NT2/D1 (cell line): ENCODE data around the gene PAK1.
A peak's percentile ranks its signal among the peaks of the same experiment; 100 is the strongest.

ENCODE experiments used
- DNase-seq: peaks from one replicate; pipeline ENCODE4 v3.0.0-alpha.2; 2011; ENCODE audit warnings: low read depth, low spot score
- H3K27me3 ChIP-seq: 2 replicates; pipeline ENCODE4 v1.6.0; 2011; ENCODE audit warnings: mild to moderate bottlenecking; ENCODE audit not compliant: insufficient read length, insufficient read depth
- H3K36me3 ChIP-seq: 2 replicates; pipeline ENCODE4 v1.6.1; 2011; ENCODE audit warnings: mild to moderate bottlenecking, low read length, mixed read lengths; ENCODE audit not compliant: insufficient read depth, insufficient read length
- H3K4me1 ChIP-seq: 2 replicates; pipeline ENCODE4 v1.5.1; 2011; ENCODE audit not compliant: insufficient read depth, insufficient read length
- H3K4me3 ChIP-seq: 2 replicates; pipeline ENCODE4 v1.5.1; 2011; ENCODE audit warnings: low read depth; ENCODE audit not compliant: insufficient read length
- H3K9ac ChIP-seq: 2 replicates; pipeline ENCODE4 v1.6.0; 2011; ENCODE audit warnings: low read depth; ENCODE audit not compliant: insufficient read length
- H3K9me3 ChIP-seq: 2 replicates; pipeline ENCODE4 v1.5.1; 2011; ENCODE audit warnings: mild to moderate bottlenecking, low read length; ENCODE audit not compliant: insufficient read depth
- SUZ12 ChIP-seq: IDR thresholded peaks from 2 replicates; pipeline ENCODE4 v1.6.1; 2011; ENCODE audit not compliant: insufficient read length, insufficient read depth; ENCODE audit errors: extremely low read depth
- YY1 ChIP-seq: IDR thresholded peaks from 2 replicates; pipeline ENCODE4 v1.6.1; 2011; ENCODE audit not compliant: insufficient read length, insufficient read depth
- ZNF274 ChIP-seq: IDR thresholded peaks from 2 replicates; pipeline ENCODE4 v1.6.1; 2011; ENCODE audit warnings: mild to moderate bottlenecking, low read depth, low read length

PAK1 gene

DNA sequence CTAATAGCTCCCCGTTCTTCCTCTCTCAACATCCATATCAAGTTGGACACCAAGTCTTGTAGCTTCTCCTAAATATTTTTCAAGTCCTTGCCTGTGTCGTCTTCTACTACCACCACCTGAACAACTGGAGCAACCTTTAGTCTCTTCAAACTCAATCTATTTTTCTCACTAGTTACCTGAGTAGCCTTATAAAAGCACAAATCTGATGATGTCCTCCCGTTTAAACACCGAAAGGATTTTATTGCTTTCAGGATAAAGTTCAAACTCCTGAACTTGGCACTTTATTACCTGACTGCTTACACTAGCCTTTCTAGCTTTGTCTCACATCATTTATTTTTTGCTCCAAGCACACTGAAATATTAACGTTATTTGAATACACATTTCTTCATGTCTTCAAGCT is 1.3 kb upstream of the PAK1 start:
- Histone ChIP-seq H3K9ac (no peak overlapping the region), H3K4me3 (no peak overlapping the region), H3K36me3 (no peaks in the 10 kb centered on the region), H3K27me3 (no peaks in the 10 kb centered on the region), H3K9me3 (no peaks in the 10 kb centered on the region), H3K4me1 (no peaks in the 10 kb centered on the region)
- TF ChIP-seq YY1 = no peak
- TF ChIP-seq ZNF274 = no peak
- no peak for TF ChIP-seq SUZ12
- no peak for DNase-seq

DNA sequence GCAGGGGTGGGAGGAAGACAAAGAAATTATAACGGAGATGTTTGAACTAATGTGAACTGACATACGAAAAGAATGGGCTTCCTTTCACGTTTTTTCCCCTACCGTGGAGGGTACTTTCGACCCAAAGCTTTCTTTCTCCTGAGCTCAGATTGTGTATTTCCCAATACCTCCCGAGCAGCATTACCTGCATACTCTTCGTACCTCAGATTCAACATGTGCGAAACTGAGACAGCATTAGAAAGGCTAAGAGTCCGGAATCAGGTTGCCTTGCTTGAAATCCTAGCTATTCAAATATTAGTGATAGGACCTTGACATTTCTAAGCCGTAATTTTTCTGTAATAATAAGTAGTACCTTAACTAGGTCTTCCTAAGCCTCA is 778 bp upstream of the PAK1 start:
- no peaks in the 10 kb centered on the region for H3K36me3 ChIP-seq
- TF ChIP-seq YY1 (no peak), ZNF274 (no peak), SUZ12 (no peak)
- no peaks in the 10 kb centered on the region for H3K9me3 ChIP-seq
- no peaks in the 10 kb centered on the region for H3K27me3 ChIP-seq
- no peak overlapping the region for H3K9ac ChIP-seq
- no peak overlapping the region for H3K4me3 ChIP-seq
- no peak for DNase-seq
- H3K4me1 ChIP-seq = no peaks in the 10 kb centered on the region

DNA sequence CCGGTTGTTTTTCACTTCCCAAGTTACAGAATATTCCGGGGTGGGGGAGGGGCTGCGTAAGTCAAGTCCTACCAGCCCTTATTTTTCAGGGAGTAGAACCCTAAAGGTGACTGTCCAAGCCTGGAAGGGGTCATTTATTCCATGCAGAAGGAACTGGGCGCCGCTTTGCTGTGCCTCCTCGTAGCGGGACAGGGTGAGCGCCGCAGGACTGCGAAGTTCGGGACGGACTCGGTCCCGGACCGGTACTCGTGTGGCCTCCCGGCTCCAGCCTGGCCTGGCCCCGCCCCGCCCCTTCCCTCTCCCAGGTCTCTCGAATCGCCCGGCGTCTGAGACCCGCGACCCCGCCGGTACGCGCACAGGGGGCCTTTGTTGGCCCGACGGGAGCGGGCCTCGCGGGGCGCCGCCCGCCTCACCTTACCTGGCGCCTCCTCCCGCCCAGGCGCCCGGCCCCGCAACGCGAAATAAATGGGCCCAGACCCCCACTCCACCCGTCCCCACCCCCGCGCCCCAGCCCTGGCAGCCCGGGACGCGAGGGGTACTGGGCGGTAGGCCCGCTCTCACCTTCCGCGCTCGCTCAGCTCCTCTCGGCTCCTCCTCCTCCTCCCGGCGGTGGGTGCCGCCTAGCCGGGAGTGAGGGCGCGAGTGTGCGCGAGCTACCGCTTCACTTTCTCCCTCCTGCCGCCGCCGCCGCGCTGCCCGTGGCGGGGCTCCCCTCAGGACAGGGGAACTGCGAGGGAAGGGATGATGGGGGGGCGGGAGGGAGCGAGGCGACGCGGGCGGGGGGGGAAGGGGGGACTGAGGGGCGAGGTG is 698 bp downstream of the PAK1 start:
- Histone ChIP-seq H3K4me1 (no peaks in the 10 kb centered on the region), H3K4me3 (peak overlapping the region; percentile 73), H3K9me3 (no peaks in the 10 kb centered on the region), H3K36me3 (no peaks in the 10 kb centered on the region), H3K9ac (peak overlapping the region; percentile 91), H3K27me3 (no peaks in the 10 kb centered on the region)
- DNase-seq = peak; percentile 25
- TF ChIP-seq ZNF274 (no peak), YY1 (no peak), SUZ12 (no peak)

DNA sequence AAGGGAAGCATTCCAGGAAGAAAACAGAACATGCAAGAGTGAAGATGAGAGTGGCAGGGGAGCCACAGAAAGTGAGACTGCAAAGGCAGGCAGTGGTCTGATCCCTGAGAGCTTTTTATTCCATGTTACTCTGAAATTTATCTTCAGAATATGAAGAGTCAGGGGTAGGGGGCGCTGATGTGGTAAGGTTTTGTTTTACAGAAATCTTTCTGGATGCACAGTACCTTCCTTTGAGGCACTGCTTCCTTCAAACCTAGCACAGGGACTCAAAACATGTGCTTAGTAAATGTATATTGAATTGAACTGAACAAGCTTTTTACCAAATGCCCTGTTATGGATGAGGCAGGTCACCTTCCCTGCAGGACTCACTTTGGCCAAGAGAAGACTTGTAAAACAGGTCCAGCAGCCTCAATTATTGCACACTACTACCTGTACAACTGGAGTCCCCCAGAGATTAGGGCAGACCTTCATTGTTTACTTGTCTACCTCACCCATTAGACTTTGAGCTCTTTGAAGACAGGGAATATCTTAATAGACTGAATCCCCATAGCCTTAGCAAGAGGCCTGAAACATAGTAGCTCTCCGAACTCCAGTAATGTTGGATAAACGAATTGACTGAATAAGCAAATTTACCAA is 2.2 kb downstream of the PAK1 start:
- Histone ChIP-seq H3K9me3 (no peaks in the 10 kb centered on the region), H3K9ac (peak overlapping the region; percentile 91), H3K36me3 (no peaks in the 10 kb centered on the region), H3K4me1 (no peaks in the 10 kb centered on the region), H3K4me3 (peak overlapping the region; percentile 73), H3K27me3 (no peaks in the 10 kb centered on the region)
- TF ChIP-seq ZNF274 (no peak), YY1 (no peak), SUZ12 (no peak)
- no peak for DNase-seq

DNA sequence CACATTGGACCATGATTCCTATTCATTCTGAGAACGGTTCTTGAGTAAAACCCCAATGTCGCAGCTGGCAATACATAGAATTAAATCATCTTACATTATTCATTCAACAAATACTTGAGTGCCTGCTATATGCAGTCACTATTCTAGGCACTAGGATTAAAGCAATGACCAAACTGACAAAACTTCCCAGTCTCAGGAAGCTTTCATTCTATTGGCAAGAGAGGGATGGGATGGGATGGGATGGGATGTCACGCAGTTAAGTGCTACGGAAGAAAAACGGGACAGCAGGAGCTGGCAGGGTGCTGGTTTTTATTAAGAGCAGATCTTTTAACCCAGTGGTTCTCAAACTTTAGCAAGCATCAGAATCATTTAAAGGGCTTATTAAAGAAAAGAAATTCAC is 2.9 kb downstream of the PAK1 start:
- H3K9ac ChIP-seq = peak overlapping the region; percentile 91
- TF ChIP-seq YY1 (no peak), SUZ12 (no peak), ZNF274 (no peak)
- no peaks in the 10 kb centered on the region for H3K9me3 ChIP-seq
- H3K4me1 ChIP-seq = no peaks in the 10 kb centered on the region
- H3K4me3 ChIP-seq = peak overlapping the region; percentile 27
- no peaks in the 10 kb centered on the region for H3K36me3 ChIP-seq
- DNase-seq = peak; percentile 33
- no peaks in the 10 kb centered on the region for H3K27me3 ChIP-seq

DNA sequence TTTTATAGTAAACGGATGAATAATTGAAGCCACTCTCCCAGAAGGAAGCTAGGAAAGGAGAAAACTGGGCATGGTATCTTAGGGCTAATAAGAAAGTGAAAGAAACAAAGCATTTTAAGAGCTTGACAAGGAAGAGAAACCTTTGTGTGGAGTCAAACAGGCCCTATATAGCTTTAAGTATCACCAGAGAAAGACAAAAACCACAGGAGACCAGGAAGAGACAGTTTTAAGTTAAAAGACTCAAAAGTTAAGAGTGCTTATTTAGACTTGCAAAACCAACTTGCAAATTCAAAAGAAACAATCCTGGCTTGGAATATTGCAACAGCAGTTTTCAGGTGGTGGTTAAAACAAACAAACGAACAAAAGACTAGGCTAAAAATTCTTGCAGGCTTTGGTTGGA is 3.4 kb downstream of the PAK1 start:
- no peaks in the 10 kb centered on the region for H3K9me3 ChIP-seq
- no peak overlapping the region for H3K4me3 ChIP-seq
- no peaks in the 10 kb centered on the region for H3K27me3 ChIP-seq
- H3K9ac ChIP-seq = no peak overlapping the region
- peak; percentile 56 for DNase-seq
- TF ChIP-seq SUZ12 (no peak), YY1 (no peak), ZNF274 (no peak)
- H3K4me1 ChIP-seq = no peaks in the 10 kb centered on the region
- H3K36me3 ChIP-seq = no peaks in the 10 kb centered on the region

DNA sequence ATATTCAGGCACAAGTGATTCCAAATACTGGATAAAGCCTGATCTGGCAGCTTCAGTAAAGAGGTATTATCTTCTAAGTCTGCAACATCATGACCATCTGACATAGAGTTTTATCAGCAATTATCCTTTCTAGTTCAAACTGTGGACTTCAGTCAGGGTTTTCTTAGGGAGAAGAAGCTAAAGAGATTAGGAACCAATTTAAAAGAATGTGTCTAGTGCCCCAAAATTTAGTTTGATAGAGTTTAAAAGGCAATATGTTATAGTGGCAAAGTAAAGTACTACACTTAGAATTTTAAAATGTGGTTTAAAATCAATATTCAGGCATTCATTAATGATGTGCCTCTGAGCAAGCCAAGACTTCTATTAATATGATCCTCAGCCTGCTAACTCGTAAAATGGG is 5.4 kb downstream of the PAK1 start:
- DNase-seq = no peak
- Histone ChIP-seq H3K4me3 (no peak overlapping the region), H3K36me3 (no peaks in the 10 kb centered on the region), H3K9me3 (no peaks in the 10 kb centered on the region), H3K9ac (no peak overlapping the region), H3K27me3 (no peaks in the 10 kb centered on the region), H3K4me1 (no peaks in the 10 kb centered on the region)
- TF ChIP-seq SUZ12 (no peak), YY1 (no peak), ZNF274 (no peak)
